ENCODE data around the gene LPCAT1.
A peak's percentile ranks its signal among the peaks of the same experiment; 100 is the strongest.
"Not testable (repeated sequence)": the region's sequence is repeated elsewhere in the genome, so short reads cannot be mapped to it uniquely, and the experiment has no call there.

LPCAT1 gene, protein sequence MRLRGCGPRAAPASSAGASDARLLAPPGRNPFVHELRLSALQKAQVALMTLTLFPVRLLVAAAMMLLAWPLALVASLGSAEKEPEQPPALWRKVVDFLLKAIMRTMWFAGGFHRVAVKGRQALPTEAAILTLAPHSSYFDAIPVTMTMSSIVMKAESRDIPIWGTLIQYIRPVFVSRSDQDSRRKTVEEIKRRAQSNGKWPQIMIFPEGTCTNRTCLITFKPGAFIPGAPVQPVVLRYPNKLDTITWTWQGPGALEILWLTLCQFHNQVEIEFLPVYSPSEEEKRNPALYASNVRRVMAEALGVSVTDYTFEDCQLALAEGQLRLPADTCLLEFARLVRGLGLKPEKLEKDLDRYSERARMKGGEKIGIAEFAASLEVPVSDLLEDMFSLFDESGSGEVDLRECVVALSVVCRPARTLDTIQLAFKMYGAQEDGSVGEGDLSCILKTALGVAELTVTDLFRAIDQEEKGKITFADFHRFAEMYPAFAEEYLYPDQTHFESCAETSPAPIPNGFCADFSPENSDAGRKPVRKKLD

DNA sequence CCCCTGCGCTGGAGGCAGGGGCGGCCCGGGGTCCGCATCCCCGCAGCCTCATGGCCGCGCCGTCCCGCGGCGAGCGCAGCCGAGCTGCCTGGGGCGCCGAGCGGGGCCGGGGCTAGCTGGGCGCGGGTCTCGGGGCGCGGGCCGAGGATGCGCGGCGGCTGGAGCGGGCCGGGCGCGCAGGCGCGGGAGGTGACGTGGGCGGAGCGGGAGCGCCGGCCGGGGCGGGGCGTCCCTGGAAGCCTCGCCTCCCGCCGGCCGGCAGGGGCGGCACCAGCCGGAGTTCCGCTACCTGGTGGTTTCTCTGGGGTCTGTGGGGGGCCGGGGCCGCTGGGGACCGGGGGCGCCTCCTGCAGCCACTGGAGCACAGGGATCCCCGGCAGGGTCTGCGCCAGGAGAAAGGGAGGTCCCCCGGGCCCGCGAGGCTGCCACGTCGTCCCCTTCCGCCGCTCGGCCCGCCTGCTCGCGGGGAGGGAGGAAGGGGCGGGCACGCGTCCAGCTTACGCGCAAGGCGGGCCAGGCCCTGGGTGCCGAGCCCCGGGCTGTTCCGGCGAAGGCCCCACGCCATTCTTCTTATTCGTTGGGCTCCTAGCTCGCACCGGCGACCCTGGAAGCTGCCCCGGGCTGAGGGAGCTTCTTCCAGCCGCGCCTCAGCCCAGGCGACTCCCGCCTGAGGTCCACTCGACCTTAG, at the start of gene LPCAT1:
Gene LPCAT1 (minus strand): TSS at position 168 of the 688 bp plus-strand sequence. CDS start 116 bp downstream, at position 52.
- DNase-seq (ENCODE audit: insufficient read length, low spot score) (peak; percentile 83), FAIRE-seq (peak; percentile 89)

DNA sequence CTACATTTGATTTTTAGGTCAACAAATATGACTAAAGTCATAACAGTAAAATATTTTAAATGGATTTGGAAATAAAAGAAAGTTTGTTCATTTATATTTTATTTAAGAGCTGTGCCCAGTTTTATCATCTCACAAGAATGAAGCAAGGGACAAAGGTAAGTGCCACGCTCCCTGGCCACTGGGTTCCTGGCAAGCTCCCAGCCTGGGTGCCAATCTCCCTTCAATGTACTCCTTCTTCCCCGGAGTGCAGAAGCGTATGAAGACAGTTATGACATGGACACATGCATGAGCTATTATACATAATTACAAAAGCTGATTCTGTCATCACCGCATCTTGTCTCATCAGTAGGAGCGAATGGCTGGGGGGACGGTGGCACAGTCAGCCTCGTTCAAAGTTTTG, 48.1 kb upstream of the LPCAT1 start:
- not testable (repeated sequence) for FAIRE-seq

GRCh38 chr5:1570975-1571374, 47.2 kb upstream of the LPCAT1 start:
- no peak for DNase-seq (ENCODE audit: insufficient read length, low spot score)
- FAIRE-seq, result no peak

More for the DNA sequence above, 48.1 kb upstream of the LPCAT1 start:
- DNase-seq (ENCODE audit: insufficient read length, low spot score), result not testable (repeated sequence)

GRCh38 chr5:1568201-1568979, 44.6 kb upstream of the LPCAT1 start:
- DNase-seq (ENCODE audit: insufficient read length, low spot score) (no peak), FAIRE-seq (no peak)

DNA sequence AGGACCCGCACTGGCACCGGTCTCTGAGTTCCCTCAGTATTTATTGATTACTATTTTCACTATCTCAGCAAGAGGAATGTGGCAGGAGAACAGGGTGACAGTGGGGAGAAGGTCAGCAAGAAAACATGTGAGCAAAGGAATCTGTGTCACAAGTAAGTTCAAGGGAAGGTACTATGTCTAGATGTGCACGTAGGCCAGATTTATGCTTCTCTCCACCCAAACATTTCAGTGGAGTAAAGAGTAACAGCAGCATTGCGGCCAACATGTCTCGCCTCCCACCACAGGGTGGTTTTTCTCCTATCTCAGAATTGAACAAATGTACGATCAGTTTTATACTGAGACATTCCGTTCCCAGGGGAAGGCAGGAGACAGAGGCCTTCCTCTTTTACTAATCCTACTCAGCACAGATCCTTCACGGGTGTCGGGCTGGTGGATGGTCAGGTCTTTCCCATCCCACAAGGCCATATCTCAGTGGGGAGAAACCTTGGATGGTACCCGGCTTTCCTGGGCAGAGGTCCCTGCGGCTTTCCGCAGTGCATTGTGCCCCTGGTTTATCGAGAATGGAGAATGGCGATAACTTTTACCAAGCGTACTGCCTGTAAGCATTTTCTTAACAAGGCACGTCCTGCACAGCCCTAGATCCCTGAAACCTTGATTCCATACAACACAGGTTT, 43.9 kb upstream of the LPCAT1 start:
- FAIRE-seq, result not testable (repeated sequence)

GRCh38 chr5:1565737-1566734, 42.3 kb upstream of the LPCAT1 start:
- FAIRE-seq (no peak), DNase-seq (ENCODE audit: insufficient read length, low spot score) (no peak)

More for the DNA sequence above, 43.9 kb upstream of the LPCAT1 start:
- DNase-seq (ENCODE audit: insufficient read length, low spot score), result not testable (repeated sequence)

DNA sequence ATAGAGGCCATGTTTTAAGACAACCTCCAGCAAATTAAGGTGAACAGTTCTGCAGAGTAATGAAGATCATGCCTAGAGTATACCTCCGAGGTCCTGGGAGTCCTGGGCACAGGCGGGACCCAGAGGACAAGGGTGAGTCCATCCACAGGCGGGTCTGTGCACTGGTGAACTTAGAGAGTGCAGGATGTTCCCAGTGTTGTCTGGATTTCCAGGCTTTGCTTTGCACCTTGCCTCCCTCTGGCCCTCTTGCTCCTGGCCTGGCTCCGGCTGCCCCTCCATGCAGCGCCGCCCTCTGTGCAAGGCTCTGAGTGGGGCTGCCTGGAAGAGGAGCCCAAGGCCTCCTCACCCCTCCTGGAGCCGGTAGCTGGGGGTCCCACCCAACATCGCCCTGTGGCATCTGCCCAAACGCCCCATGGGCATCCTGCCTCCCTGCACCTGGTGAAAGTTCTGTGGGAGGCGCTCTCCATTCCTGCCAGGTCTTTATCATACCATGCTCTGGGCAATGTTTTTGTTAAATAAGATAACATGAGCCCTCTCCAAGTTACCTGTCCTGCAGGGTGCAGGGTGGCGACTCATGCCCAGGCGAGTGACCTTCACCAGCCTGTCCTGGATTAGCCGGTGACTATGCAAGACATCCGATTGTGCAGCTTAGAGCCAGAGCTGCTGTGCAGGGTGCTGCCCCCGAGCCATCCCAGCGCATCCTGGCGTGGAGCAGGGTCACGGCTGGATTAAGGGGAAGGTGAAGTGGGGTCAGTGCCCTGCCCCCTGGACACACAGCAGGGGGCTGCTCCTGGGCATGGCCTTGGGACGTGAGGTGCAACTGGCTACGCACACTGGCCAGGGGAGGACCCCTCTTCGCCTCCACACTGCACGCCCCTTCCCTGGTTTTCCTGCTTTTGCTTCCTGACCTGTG, 41.3 kb upstream of the LPCAT1 start:
- no peak for FAIRE-seq
- DNase-seq (ENCODE audit: insufficient read length, low spot score), result no peak

DNA sequence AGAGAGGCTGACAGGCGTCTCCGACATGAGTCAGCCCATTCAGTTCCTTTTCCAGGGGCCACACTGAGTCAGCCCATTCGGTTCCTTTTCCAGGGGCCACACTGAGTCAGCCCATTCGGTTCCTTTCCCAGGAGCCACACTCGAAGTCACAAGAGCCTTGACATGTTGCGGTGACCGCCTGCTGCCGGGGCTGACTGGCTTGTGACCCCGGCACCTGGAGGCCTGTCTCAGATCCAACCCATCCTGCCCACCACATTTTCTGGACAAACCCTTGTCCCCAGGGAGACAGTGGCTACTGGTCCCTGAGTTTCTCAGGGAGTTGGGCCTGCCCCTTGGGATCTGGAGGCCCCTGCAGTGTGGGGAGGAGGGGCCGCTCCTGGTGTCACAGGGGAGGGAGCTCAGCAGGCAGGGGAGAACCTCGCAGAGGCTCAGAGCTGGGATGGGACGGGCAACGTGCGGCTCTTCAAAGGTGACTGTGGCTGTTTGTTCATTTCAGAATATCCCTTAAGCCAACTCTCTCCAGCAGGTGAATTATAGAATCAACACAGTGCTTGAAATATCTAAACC, 40.5 kb upstream of the LPCAT1 start:
- no peak for DNase-seq (ENCODE audit: insufficient read length, low spot score)
- no peak for FAIRE-seq

- DNase-seq (ENCODE audit: insufficient read length, low spot score) (no peak), FAIRE-seq (no peak)
Measured at GRCh38 chr5:1563617-1564181, 39.9 kb upstream of the LPCAT1 start.

- FAIRE-seq (no peak), DNase-seq (ENCODE audit: insufficient read length, low spot score) (no peak)
Measured at GRCh38 chr5:1563051-1563461, 39.3 kb upstream of the LPCAT1 start.

DNA sequence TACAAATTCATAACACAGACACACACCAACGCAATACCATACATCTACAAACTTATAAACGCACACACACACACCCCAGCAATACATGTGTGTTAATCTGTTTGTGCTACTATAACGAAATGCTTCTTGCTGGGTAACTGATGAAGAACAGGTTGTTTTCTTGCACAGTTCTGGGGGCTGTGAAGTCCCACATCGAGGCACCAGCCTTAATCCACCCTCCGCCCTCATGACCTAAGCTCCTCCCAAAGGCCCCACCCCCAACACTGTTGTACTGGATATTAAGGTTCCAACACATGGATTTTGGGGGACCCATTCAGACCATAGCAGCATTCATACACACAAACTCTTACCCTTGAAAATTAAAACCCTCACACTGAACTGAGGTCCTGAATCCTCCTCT, 38.8 kb upstream of the LPCAT1 start:
- DNase-seq (ENCODE audit: insufficient read length, low spot score), result no peak
- no peak for FAIRE-seq

- no peak for DNase-seq (ENCODE audit: insufficient read length, low spot score)
- no peak for FAIRE-seq
Measured at GRCh38 chr5:1561402-1561929, 37.7 kb upstream of the LPCAT1 start.

GRCh38 chr5:1560499-1560898, 36.7 kb upstream of the LPCAT1 start:
- not testable (repeated sequence) for DNase-seq (ENCODE audit: insufficient read length, low spot score); FAIRE-seq

GRCh38 chr5:1558944-1559343, 35.2 kb upstream of the LPCAT1 start:
- no peak for FAIRE-seq
- DNase-seq (ENCODE audit: insufficient read length, low spot score), result no peak

DNA sequence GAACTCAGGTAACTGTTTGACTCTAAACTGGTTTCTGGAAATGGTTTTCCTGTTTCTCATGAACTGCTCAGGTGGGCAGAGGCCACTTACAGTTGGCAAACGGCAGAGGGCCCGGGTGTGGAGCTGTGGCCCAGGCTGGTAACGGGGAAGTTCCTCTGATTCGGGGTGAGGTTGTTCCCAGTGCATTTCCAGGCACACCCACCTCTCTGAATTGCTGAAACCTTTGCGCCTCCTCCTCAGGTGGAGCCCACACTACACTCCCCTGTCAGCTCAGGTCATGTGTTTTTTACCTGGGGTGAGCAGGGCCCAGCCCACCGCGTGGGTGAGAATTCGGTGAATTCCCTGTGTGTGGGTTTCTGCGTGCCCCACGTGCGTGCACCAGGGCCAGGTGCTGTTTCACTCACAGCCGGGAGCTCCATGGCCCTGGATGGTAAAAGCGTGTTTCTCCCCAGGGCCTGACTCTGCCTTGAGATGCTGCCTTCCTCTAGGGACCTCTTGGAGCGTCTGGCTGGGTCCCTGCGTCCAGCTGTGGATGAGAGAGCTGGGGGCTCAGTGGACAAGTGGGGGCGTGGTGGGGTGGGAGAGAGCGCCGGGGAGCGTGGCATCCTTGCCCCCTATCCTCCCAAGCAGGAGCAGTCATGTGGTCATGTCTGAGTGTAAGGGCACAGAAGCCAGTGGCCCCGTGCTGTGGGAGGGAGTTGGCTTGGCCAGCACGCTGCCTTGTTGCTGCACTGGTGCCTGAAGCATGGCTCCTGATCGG, 33.5 kb upstream of the LPCAT1 start:
- no peak for DNase-seq (ENCODE audit: insufficient read length, low spot score)
- no peak for FAIRE-seq

All from GM19239 (cell line).